HG02623 (cell line): Measurements from ENCODE around the gene PI4KA.
"Not testable (repeated sequence)": the region's sequence is repeated elsewhere in the genome, so short reads cannot be mapped to it uniquely, and the experiment has no call there.

Experiments
- ATAC-seq: cut with Tn5 transposase; IDR thresholded peaks from one replicate; pipeline ENCODE4 v1.9.1; 2021; ENCODE audit warnings: moderate library complexity; ENCODE audit not compliant: unreplicated experiment

The PI4KA gene

DNA sequence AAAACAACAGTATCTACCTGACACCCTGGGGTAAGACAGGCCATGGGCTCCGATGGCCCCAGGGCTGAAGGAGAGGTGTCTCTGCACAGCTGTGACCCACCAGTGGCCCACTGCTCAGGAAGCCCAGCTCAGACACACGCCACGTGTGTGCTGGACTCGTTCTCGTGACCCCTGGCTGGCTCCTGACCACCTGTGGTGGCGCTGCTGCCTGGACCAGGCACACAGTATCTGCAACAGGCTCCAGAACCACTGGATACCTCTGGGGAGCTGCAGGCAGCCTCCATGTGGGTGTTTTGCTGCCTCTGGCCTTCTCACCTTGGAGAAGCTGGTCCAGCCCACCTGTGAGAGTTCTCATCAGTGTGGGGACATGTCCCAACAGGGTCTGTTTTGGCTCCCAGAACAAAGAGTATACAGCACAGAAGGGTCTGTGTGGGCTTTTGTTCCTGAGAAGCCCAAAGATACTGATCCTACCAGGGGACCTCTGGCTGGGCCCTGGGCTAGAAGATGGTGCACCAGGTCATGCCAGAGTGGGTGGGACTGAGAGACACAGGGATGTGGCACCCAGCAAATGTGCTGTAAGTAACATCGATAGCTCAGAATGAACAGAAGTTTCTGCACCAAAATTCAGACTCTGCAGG, 106.4 kb downstream of the PI4KA start:
- no peak for ATAC-seq

GRCh38 chr22:20751185-20751851, 107.3 kb downstream of the PI4KA start:
- ATAC-seq = no peak

- ATAC-seq = no peak
Observed at GRCh38 chr22:20750461-20751184, 108.0 kb downstream of the PI4KA start.

DNA sequence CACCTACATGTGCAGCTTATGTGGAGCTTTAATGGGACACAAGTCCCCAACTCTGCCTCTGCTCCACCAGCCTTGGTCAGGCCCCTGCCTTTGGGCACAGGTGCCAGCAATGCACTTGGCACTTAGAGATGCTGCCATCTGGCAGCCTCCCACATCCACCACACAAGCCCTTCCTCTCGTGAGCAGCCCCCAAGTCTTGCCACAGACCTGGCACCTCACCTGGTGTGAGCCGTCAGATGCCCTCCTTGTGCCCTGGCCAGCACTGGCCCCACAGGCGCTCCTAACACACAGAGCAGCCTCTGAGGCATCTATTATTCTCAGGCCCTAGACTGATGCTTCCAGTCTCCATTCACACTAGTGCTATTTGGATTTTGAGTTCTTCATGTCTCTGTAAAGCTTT, 109.2 kb downstream of the PI4KA start:
- no peak for ATAC-seq

GRCh38 chr22:20748731-20749428, 109.7 kb downstream of the PI4KA start:
- peak; percentile 42 for ATAC-seq

DNA sequence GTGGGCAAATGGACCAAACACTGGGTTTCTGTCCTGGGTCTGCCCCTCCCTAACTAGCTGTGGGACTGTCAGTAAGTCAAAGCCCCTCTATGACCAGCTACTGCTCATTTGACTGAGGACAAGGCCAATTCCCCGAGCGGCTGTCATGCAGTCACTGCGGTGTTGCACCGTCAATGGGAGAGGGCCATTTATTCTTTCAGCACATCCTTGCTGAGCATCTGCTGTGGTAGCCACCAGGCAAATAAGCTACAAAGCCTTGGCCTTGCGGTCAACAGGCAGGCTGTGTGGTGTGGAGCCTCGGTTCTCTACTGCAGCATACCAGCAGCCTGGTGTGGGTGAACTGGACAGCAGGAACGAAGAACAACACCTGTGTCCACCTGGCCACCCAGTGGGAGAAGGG, 110.5 kb downstream of the PI4KA start:
- no peak for ATAC-seq

DNA sequence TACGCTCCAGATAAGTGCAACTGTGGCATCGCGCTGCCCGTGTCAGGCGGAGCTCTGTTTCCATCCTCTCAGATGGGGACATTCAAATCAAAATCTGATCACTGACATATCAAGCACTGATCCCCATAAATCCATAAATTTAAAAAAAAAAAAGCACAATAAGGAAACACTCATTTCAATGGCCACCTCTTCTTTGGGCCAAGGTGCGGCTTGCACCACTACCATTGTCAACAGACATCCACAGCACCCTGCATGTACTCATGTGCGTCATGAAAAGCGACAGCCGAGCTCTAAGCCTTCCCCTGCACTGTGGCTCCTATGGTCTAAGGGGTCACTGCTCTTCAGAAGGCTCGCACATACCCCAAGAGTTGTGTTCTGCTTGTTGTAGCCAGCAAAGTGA, 111.4 kb downstream of the PI4KA start:
- ATAC-seq = no peak

GRCh38 chr22:20746431-20747189, 112.0 kb downstream of the PI4KA start:
- no peak for ATAC-seq

GRCh38 chr22:20745119-20745518, 113.5 kb downstream of the PI4KA start:
- ATAC-seq = no peak

DNA sequence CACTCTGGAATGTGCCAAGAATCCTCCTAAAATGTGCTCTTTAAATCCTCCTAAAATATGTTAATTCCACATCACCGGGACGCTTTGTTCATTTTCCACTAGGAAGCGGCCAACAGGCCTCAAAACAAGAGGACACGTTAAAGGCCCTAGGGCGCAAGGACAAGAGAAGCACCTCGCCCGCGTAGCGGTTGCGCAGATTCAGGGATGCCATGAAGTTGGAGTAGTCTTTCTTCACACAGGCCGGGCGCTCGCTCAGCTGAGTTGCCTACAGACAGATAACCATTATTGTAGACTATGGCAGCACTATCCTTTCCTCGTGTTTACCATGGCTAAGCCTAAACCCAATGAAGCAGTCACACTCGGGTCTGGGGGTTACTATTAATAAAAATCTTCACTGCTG, 114.2 kb downstream of the PI4KA start:
- no peak for ATAC-seq

- no peak for ATAC-seq
Observed at GRCh38 chr22:20742764-20743163, 115.8 kb downstream of the PI4KA start.

- no peak for ATAC-seq
Observed at GRCh38 chr22:20741634-20742581, 116.7 kb downstream of the PI4KA start.

DNA sequence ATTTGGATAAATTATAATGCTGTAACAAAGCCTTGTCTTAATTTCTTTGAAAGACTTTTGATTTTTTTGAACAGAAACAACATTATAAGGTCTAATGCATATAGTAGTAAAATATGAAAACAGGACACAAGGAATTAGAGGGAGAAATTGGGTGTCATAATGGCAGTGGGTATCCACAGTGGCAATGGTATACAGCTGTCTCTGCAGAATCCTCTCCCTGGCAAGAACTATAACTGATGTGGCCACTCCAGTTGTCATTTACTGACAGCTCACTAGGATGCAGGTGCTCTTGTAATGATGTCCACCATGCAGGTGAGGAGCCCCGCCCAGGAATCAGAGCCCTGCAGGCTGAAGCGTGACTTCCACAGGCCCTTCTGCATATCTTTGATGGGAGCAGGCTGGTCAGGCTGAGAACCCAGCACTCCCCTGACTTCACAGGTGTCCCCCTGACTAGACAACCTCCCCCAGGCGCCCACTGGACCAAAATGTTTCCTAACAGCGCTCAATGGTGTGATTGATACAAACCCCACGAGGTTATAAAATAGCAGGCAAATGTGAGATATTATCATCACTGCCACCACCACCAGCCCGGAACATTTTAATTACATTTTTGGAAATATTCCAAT, 117.5 kb downstream of the PI4KA start:
- ATAC-seq = no peak

DNA sequence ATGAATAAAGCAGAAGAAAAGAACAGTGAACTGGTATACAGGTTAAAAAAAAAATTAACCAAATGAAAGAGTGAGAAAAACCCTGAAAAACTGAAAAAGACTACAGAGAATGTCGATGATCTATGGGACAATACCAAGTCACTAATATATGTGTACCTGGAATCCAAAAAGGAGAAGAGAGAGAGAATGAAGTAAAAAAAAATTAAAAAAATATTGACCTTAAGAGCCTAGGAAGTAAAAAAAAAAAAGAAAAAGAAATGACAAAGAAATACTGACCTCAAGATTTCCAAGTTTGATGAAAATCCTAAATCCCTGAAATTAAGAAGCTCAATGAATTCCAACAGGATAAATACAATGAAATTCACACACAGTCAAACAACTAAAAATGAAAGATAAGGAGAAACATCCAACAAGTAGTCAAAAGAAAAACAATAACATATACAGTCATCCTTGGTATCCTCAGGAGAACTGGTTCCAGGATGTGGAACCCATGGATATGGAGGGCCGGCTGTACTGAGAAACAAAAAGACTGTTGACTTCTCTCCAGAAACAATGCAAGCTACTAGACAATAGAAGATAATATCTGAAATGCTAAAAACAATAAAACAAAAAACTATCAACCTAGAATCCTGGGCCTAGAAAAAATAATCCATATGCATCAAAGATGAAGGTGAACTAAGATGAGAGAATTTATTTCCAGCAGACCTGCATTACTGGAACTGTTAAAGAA, 118.2 kb downstream of the PI4KA start:
- no peak for ATAC-seq

GRCh38 chr22:20738394-20739089, 120.1 kb downstream of the PI4KA start:
- no peak for ATAC-seq

GRCh38 chr22:20736891-20737290, 121.7 kb downstream of the PI4KA start:
- ATAC-seq = not testable (repeated sequence)

DNA sequence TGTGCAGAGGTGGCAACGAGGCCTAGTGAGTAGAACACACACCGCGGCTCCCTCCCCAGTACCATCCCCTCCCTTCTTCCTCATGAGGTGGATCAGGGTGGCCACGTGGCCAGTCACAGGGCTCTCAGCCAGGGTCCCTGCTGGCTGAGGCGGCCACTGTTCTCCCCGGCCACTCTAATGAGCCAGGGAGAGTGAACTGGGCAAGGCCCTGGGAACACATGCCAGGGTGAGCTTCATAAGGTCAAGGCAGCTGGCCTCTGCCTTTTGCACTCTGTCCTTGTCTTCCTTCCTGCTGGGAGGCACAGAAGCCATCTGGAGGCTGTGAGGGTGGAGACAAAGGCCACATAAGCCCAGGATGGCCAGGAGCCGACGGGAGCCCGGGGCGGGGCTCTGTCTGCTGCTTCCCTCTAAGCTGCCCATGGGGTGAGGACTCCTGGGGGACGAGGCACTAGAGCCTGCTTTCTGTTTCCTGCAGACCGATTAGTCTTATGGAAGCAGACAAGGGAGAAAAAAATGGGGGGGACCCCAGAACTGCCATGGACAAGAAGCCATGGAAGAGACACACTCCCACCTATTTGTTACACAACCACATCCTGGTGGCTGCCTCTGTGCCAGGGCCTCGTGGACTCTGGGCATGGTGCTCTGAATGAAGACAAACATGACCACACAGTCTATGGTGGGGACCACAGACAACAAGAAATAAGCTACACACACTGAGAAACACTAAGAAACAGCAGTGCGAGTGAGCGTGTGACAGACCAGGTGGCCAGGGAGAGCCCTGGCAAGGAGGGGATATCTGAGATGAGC, 123.1 kb downstream of the PI4KA start:
- ATAC-seq = not testable (repeated sequence)
